Mucosa of descending colon (tissue), 3 donors: ENCODE data around the gene KIFC3. TPM values are rescaled to one million over a fixed set of nuclear protein-coding genes. Genes with fewer than 3 reads are reported as not detected.

Source experiments
- ATAC-seq: fragments of 200-7000 bp; cut with Tn5 transposase; one replicate; pipeline ENCODE4 v1.9.1; 2020; ENCODE audit warnings: mild to moderate bottlenecking, moderate library complexity
- DNase-seq, 3 donors: peaks; one replicate each; pipeline ENCODE4 v3.0.0-alpha.2; 2020
- H3K36me3 ChIP-seq: fragments of 200-600 bp; one replicate; pipeline ENCODE4 v1.8.0; 2021; ENCODE audit warnings: low read depth, mild to moderate bottlenecking
- H3K4me1 ChIP-seq: fragments of 200-600 bp; one replicate; pipeline ENCODE4 v1.8.0; 2021; ENCODE audit warnings: low read depth, mild to moderate bottlenecking
- H3K4me3 ChIP-seq: fragments of 200-600 bp; one replicate; pipeline ENCODE4 v1.8.0; 2021; ENCODE audit warnings: mild to moderate bottlenecking
- H3K9me3 ChIP-seq: fragments of 200-600 bp; one replicate; pipeline ENCODE4 v1.8.0; 2021; ENCODE audit warnings: mild to moderate bottlenecking
- intact Hi-C, 2 donors: fragments of 100-400 bp; cut with DNase I in 1 of 2; cut with micrococcal nuclease in 1 of 2; formaldehyde crosslinking; loops; one replicate each; pipeline versions ENCODE4 v1.11.0 to v1.11.1; 2022; cut with DNase I, micrococcal nuclease
- total RNA-seq, 3 donors: library from RNA; stranded (reverse); fragmentation: NEBNext Ultra II Directional in 2 of 3; extraction: Animal tissue kit (Norgen Biotek cat#: 25700) in 2 of 3; gene quantifications; one replicate each; pipeline versions ENCODE4 v1.2.1 to v1.2.4, GENCODE V29; 2021 to 2023
- TF ChIP-seq, protein P1 (sequence below): fragments of 200-600 bp; IDR thresholded peaks from one replicate; pipeline ENCODE4 v1.8.0; 2022; ENCODE audit warnings: antibody characterized with exemption, mild to moderate bottlenecking
- donor health status: DM: no; HTN: no; CAD: no; lungs with moderate emphysema.
- donor health status: DM: no; HTN: no; CAD: no.
- donor health status: DM: no; HTN: yes; CAD: no.

KIFC3 gene
- total RNA-seq, 3 donors from 2014 or later, result 3.7 to 17.2 (median 8.3) TPM

DNA sequence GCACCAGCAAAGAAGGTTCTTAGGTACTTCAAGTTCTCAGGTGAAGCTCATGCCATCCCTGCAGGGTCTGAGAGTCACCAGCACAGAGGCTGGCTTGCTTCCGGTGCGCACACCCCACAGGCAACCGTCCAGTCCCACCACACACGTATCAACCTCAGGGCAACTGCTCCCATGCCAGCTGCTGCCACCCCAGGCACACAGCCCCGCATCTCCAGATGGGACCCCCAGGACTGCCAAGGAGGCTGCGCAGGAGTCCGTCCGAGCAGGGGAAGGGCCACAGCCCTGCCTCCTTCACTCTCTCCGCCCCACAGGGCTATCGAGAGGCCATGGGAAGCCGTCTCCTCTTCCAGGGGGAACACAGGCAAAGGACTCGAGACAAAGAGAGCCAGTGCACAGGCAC is 13.3 kb downstream of the KIFC3 start:
- no peak overlapping the region for H3K4me3 ChIP-seq
- ATAC-seq, result no peak
- TF ChIP-seq, protein P1, sequence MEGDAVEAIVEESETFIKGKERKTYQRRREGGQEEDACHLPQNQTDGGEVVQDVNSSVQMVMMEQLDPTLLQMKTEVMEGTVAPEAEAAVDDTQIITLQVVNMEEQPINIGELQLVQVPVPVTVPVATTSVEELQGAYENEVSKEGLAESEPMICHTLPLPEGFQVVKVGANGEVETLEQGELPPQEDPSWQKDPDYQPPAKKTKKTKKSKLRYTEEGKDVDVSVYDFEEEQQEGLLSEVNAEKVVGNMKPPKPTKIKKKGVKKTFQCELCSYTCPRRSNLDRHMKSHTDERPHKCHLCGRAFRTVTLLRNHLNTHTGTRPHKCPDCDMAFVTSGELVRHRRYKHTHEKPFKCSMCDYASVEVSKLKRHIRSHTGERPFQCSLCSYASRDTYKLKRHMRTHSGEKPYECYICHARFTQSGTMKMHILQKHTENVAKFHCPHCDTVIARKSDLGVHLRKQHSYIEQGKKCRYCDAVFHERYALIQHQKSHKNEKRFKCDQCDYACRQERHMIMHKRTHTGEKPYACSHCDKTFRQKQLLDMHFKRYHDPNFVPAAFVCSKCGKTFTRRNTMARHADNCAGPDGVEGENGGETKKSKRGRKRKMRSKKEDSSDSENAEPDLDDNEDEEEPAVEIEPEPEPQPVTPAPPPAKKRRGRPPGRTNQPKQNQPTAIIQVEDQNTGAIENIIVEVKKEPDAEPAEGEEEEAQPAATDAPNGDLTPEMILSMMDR, result no peak

DNA sequence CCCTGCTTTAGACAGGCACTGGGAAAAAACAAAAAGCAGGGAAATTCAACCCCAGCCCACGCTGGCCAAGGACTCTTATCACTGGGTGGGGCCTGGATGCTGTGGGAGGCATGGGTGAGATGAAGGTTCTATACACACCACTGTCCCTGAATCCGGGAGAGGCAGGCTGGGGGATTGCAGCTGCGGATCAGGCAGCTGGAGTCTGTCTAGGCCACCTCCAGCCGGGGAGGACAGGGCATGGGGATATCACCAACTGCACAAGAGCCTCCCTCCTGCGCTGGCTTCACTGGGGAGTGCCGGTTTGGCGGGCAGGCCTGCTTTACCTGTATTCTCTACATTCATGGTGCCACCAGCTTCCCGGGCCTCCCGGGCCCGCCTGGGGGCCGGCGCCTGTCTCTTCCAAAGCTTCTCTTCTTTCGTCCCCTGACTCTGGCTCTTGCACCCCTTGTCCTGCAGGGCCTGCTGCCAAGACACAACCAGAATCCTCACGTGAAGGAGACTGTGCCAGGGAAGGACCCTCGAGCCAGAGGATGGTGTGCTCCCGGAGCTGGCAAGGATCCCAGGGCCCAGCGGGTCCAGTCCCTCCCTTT is 13.9 kb downstream of the KIFC3 start:
- Histone ChIP-seq H3K36me3 (no peaks in the 10 kb centered on the region), H3K4me3 (no peak overlapping the region), H3K4me1 (no peaks in the 10 kb centered on the region), H3K9me3 (no peaks in the 10 kb centered on the region)
- intact Hi-C loops, result no loop called here
- TF ChIP-seq, protein P1, result no peak
- DNase-seq, result peak in 1 of 3 donors; percentile 33
- ATAC-seq, result no peak

More for the DNA sequence above, 13.3 kb downstream of the KIFC3 start:
- no peaks in the 10 kb centered on the region for H3K4me1 ChIP-seq
- DNase-seq, result peak in 1 of 3 donors; percentile 32
- intact Hi-C loops, result no loop called here
- H3K36me3 ChIP-seq, result no peaks in the 10 kb centered on the region
- H3K9me3 ChIP-seq, result no peaks in the 10 kb centered on the region

DNA sequence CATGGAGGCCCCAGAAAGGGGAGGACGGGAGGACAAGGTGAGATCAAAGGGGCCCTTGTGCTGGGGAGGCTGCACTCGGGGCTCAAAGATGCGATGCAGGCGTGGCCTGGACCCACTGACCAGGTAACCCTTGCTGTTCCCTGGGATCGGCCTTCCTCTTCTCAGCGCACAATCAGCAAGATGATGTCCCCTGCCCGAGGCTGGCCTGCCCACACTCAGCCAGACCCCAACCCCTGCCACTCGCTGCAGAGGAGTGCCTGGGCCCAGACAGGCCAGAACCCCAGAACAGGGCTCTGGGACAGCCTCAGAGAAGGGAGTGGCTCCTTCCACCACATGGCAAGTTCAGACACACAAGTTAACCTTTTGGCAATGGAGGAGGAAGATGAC is 14.8 kb downstream of the KIFC3 start:
- ATAC-seq (no peak), DNase-seq (peak in 1 of 3 donors; percentile 25)
- no peaks in the 10 kb centered on the region for H3K9me3 ChIP-seq
- intact Hi-C loops, result no loop called here
- no peaks in the 10 kb centered on the region for H3K36me3 ChIP-seq
- TF ChIP-seq, protein P1, result no peak
- no peak overlapping the region for H3K4me3 ChIP-seq
- H3K4me1 ChIP-seq, result no peaks in the 10 kb centered on the region

DNA sequence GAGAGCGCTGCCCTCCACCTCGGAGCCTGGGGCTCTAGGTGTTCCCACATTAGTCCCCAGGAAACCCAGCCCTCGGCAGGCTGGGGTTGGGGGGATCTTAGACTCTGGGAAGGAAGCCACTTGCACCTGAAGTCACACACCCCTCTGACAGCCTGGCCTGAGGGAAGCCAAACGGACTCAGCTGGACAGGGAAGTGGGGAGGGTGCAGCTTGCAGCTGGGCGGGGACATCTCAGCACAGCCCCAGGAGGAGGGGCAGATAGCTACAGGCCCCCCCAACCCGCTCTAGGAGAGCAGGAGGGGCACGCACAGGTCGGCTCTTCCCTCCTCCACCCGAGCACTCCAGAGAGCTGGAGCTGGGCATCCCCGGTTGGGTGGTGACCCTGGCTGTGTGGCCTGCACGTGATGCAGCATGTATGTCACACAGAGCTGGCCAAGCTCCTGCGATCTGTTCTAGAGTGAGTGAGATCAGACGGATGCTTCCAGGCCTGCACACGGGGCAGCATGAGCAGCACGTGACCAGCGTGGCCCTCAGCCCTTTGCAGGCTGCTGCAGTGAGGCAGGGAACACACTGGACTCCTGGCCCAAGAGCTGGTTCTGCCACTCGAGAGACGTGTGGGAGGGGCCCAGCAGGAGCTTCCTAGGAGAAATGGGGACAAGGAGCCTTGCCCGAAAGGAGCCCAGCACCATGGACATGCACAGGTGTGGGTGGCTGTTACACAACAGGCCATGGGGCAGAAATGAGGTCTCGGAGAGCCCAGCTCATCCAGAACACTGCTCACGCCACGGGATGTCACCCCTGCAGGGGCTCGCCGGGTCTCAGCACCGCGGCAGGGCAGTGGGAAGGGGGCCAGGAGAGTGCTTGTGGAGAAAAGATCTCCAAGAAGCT is 15.4 kb downstream of the KIFC3 start:
- DNase-seq, result peak in 1 of 3 donors; percentile 54
- H3K4me1 ChIP-seq, result no peaks in the 10 kb centered on the region
- H3K4me3 ChIP-seq, result no peak overlapping the region
- intact Hi-C loops, result no loop called here
- no peaks in the 10 kb centered on the region for H3K36me3 ChIP-seq
- ATAC-seq, result peak; percentile 47
- TF ChIP-seq, protein P1, result no peak
- H3K9me3 ChIP-seq, result no peaks in the 10 kb centered on the region

DNA sequence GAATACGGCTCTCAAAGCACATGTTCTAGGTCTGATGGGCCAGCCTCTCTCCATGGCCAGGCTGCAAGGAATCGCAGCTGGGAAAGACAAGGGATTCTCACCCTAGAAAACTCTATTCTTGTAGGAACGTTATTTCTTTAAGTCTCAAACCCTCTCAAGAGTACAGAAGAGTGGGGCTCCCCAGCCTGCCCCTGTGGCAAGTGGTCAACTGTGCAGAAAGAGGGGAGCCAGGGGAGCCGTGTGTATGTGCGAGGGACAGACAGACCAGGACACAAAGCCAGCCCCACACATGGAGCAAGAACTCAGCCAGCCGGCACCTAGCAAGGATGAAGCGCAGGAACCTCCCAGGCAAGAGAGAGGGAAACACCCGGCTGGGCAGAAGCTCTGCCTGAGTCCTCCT is 16.4 kb downstream of the KIFC3 start:
- TF ChIP-seq, protein P1, result no peak
- no peaks in the 10 kb centered on the region for H3K9me3 ChIP-seq
- H3K36me3 ChIP-seq, result no peaks in the 10 kb centered on the region
- H3K4me1 ChIP-seq, result no peaks in the 10 kb centered on the region
- intact Hi-C loops, result no loop called here
- ATAC-seq (no peak), DNase-seq (peak in 1 of 3 donors; percentile 22)
- H3K4me3 ChIP-seq, result no peak overlapping the region
